ENCODE data around the gene MYMK. TPM values are rescaled to one million over a fixed set of nuclear protein-coding genes. Genes with fewer than 3 reads are reported as not detected.
A peak's percentile ranks its signal among the peaks of the same experiment; 100 is the strongest.

The MYMK gene
- total and polyA plus RNA-seq, 2 of the 4 experiments (the other 2 are of a cell fraction), result not detected

GRCh38 chr9:133529874-133530273 is 5.1 kb upstream of the MYMK start:
- Histone ChIP-seq H4K5ac (ENCODE audit: low read depth, low read length) (no peak overlapping the region), H3K79me1 (ENCODE audit: low read depth in 1 of 2, low read length in 2 of 2) (no peaks in the 10 kb centered on the region), H2AK9ac (replicated peaks; ENCODE audit: low read depth, low read length, poor library complexity) (peak overlapping the region; percentile 13), H3K27me3 (ENCODE audit: control insufficient read depth, insufficient read depth, low read length) (peaks cover 76% of the 10 kb centered on the region), H3K23ac (ENCODE audit: low read depth, low read length) (no peak overlapping the region), H2AK5ac (ENCODE audit: low read depth, low read length) (no peak overlapping the region), H3K27ac (ENCODE audit: insufficient read depth, low read length) (no peak overlapping the region), H2AFZ (replicated peaks; ENCODE audit: low read length, poor library complexity) (no peak overlapping the region), H3K9me1 (ENCODE audit: insufficient read depth, low read length) (no peaks in the 10 kb centered on the region), H3K9me3 (ENCODE audit: control insufficient read depth, insufficient read depth, low read length) (no peaks in the 10 kb centered on the region), H4K20me1 (ENCODE audit: insufficient read depth, low read length) (peaks cover 5% of the 10 kb centered on the region; the same call in 1 of the 2 replicates), H3K4me2 (ENCODE audit: low read depth, low read length) (no peak overlapping the region), H2BK120ac (ENCODE audit: low read depth, low read length) (no peak overlapping the region), H3K4ac (ENCODE audit: low read depth, low read length) (no peak overlapping the region), H3K4me1 (ENCODE audit: control insufficient read depth, insufficient read depth, low read length) (peaks cover 4% of the 10 kb centered on the region; the same call in 1 of the 2 replicates), H3K9ac (ENCODE audit: low read depth, low read length) (no peak overlapping the region), H2BK5ac (ENCODE audit: low read depth, low read length, poor library complexity, severe bottlenecking) (no peak overlapping the region), H2BK20ac (ENCODE audit: low read depth, low read length) (no peak overlapping the region), H3K4me3 (ENCODE audit: insufficient read depth, low read depth, low read length) (no peak overlapping the region), H4K91ac (ENCODE audit: insufficient read depth, low read depth, low read length) (no peak overlapping the region), H3K18ac (ENCODE audit: low read depth, low read length) (no peak overlapping the region), H2BK15ac (ENCODE audit: low read depth, low read length) (no peak overlapping the region), H3K56ac (ENCODE audit: extremely low read depth, insufficient read depth, low read length) (no peak overlapping the region), H3K36me3 (ENCODE audit: control insufficient read depth, insufficient read depth, low read length) (no peaks in the 10 kb centered on the region), H3K14ac (replicated peaks; ENCODE audit: low read depth, low read length) (no peak overlapping the region), H4K8ac (ENCODE audit: low read depth in 2 of 2, low read length in 2 of 2) (no peak overlapping the region)
- intact Hi-C loops (cut with micrococcal nuclease), result no loop called here
- dilution Hi-C loops (cut with HindIII; ENCODE audit: low sequenced_read_pairs, unreplicated experiment), result no loop called here
- no TSS peak for BruUV-seq (replicated peaks)
- POLR2A ChIA-PET (ENCODE audit: unreplicated experiment), result no interaction called here
- CTCF ChIA-PET, result no interaction called here
- no peak for DNase-seq
- TF ChIP-seq RCOR1 (IDR thresholded peaks at IDR 0.05; ENCODE audit: insufficient replicate concordance, low read length) (no peak), MXI1 (IDR thresholded peaks at IDR 0.05; ENCODE audit: borderline replicate concordance, low read depth, low read length) (no peak)
- ATAC-seq (ENCODE audit: low read depth), result no peak
- in situ Hi-C loops (cut with MboI; ENCODE audit: low sequenced_read_pairs), result loop anchor here (10.0 kb wide), 2 partner anchors 205 to 465 kb away; partner anchors contain the start of genes SARDH and VAV2
- WGBS, 2 experiments (ENCODE audit: extremely low coverage in 2 of 2, insufficient read length in 1 of 2), result 60% methylated on average over 1 of the region's 7 CpGs; no CpG with 5 or more reads in 1 of the 2 experiments
